GM18873 (cell line): ENCODE measurements around the gene HDGFL3.

Source experiments
- ATAC-seq: cut with Tn5 transposase; IDR thresholded peaks from one replicate; pipeline ENCODE4 v1.9.1; 2021; ENCODE audit warnings: mild to moderate bottlenecking, moderate library complexity, moderate number of reproducible peaks; ENCODE audit not compliant: unreplicated experiment, low FRiP score

Gene HDGFL3

GRCh38 chr15:83132861-83133523 is 74.6 kb downstream of the HDGFL3 start:
- ATAC-seq: no peak

GRCh38 chr15:83129791-83130190 is 77.8 kb downstream of the HDGFL3 start:
- no peak for ATAC-seq

GRCh38 chr15:83127547-83128150 is 80.0 kb downstream of the HDGFL3 start:
- no peak for ATAC-seq

- ATAC-seq: no peak
Measured at GRCh38 chr15:83123529-83123928, 84.1 kb downstream of the HDGFL3 start.

GRCh38 chr15:83119968-83120581 is 87.5 kb downstream of the HDGFL3 start:
- no peak for ATAC-seq

GRCh38 chr15:83118968-83119367 is 88.7 kb downstream of the HDGFL3 start:
- ATAC-seq: no peak

- ATAC-seq: no peak
Measured at GRCh38 chr15:83118291-83118827, 89.3 kb downstream of the HDGFL3 start.

GRCh38 chr15:83115831-83116565 is 91.6 kb downstream of the HDGFL3 start:
- peak; percentile 59 for ATAC-seq

- ATAC-seq: no peak
Measured at GRCh38 chr15:83115410-83115809, 92.2 kb downstream of the HDGFL3 start.

- no peak for ATAC-seq
Measured at GRCh38 chr15:83114856-83115255, 92.8 kb downstream of the HDGFL3 start.

GRCh38 chr15:83113881-83114674 is 93.5 kb downstream of the HDGFL3 start:
- ATAC-seq: no peak

- no peak for ATAC-seq
Measured at GRCh38 chr15:83112956-83113299, 94.7 kb downstream of the HDGFL3 start.

- ATAC-seq: no peak
Measured at GRCh38 chr15:83112233-83112955, 95.2 kb downstream of the HDGFL3 start.

- ATAC-seq: no peak
Measured at GRCh38 chr15:83111149-83111548, 96.5 kb downstream of the HDGFL3 start.

GRCh38 chr15:83110381-83110780 is 97.2 kb downstream of the HDGFL3 start:
- ATAC-seq: no peak

- no peak for ATAC-seq
Measured at GRCh38 chr15:83109532-83109931, 98.1 kb downstream of the HDGFL3 start.

- peak; percentile 50 for ATAC-seq
Measured at GRCh38 chr15:83108266-83109219, 99.1 kb downstream of the HDGFL3 start.

- no peak for ATAC-seq
Measured at GRCh38 chr15:83107841-83108181, 99.8 kb downstream of the HDGFL3 start.
